ENCODE data around the gene ACP4.
"Not testable (repeated sequence)": the region's sequence is repeated elsewhere in the genome, so short reads cannot be mapped to it uniquely, and the experiment has no call there.

ACP4 gene, protein sequence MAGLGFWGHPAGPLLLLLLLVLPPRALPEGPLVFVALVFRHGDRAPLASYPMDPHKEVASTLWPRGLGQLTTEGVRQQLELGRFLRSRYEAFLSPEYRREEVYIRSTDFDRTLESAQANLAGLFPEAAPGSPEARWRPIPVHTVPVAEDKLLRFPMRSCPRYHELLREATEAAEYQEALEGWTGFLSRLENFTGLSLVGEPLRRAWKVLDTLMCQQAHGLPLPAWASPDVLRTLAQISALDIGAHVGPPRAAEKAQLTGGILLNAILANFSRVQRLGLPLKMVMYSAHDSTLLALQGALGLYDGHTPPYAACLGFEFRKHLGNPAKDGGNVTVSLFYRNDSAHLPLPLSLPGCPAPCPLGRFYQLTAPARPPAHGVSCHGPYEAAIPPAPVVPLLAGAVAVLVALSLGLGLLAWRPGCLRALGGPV
- total RNA-seq: 0 reads per million in 3 donors

DNA sequence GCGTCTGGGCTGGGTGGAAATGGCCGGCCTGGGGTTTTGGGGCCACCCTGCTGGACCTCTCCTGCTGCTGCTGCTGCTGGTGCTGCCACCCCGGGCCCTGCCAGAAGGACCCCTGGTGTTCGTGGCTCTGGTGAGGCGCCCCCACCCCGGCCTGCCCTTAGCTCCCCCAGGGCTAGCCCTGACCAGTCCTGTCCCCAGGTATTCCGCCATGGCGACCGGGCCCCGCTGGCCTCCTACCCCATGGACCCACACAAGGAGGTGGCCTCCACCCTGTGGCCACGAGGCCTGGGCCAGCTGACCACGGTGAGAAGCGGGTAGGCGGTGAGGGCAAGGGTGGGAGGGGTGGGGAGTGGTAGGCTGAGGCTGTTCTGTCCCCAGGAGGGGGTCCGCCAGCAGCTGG lies at the start of gene ACP4:
ACP4 (plus strand) TSS at position 20 of the 400 bp plus-strand sequence; CDS start at position 20, 0 bp downstream.
- H3K36me3 ChIP-seq (ENCODE audit: control insufficient read depth, insufficient read depth, low read length): no peaks in the 10 kb centered on the region
- H3K4me1 ChIP-seq (ENCODE audit: control insufficient read depth, insufficient read depth, low read length, poor library complexity, severe bottlenecking): no peaks in the 10 kb centered on the region
- no peak within 1 kb of the TSS for H3K4me3 ChIP-seq (ENCODE audit: insufficient read depth, low read depth, low read length, poor library complexity, severe bottlenecking)
- DNase-seq: no peak
- H3K27me3 ChIP-seq (replicated peaks; ENCODE audit: control insufficient read depth, insufficient read depth, low read length, poor library complexity, severe bottlenecking): no peaks in the 10 kb centered on the region
- no peaks in the 10 kb centered on the region for H3K9me3 ChIP-seq (ENCODE audit: control insufficient read depth, low read length)
- no peak within 1 kb of the TSS for H3K27ac ChIP-seq (ENCODE audit: insufficient read depth, low read length, poor library complexity, severe bottlenecking)

DNA sequence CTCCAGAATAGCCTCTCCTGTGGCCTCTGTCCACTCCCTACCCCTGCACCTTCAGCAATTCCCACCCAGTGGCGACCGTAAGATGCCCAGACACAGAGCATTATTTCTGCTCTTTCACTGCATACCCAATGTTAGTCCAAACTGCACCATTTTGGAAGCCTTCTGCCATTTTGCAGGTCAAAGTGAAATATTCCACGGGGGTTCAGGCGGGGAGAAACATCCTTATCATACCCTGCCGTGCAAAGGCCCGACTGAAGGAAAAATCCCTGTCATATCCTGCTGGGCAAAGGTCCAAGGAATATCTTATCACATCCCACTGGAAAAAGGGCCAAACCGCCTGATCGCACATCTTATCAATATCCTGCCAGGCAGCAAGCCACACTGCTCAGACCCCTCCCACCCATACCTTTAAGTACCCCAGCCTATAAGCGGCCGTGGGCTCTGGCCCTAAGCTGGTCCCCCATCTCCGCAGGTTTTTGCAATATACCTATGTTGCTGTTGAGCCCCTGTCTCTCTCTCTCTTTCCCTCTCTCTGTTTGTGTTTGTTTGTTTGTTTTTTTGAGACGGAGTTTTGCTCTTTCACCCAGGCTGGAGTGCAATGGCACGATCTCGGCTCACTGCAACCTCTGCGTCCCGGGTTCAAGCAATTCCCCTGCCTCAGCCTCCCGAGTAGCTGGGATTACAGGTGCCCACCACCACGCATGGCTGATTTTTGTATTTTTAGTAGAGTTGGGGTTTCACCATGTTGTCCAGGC lies 48.9 kb upstream of the ACP4 start:
- no peaks in the 10 kb centered on the region for H3K9me3 ChIP-seq (ENCODE audit: control insufficient read depth, low read length)
- no peaks in the 10 kb centered on the region for H3K4me1 ChIP-seq (ENCODE audit: control insufficient read depth, insufficient read depth, low read length, poor library complexity, severe bottlenecking)
- no peak for DNase-seq
- H3K27ac ChIP-seq (ENCODE audit: insufficient read depth, low read length, poor library complexity, severe bottlenecking): no peak overlapping the region
- H3K4me3 ChIP-seq (ENCODE audit: insufficient read depth, low read depth, low read length, poor library complexity, severe bottlenecking): no peak overlapping the region
- no peaks in the 10 kb centered on the region for H3K27me3 ChIP-seq (replicated peaks; ENCODE audit: control insufficient read depth, insufficient read depth, low read length, poor library complexity, severe bottlenecking)
- no peaks in the 10 kb centered on the region for H3K36me3 ChIP-seq (ENCODE audit: control insufficient read depth, insufficient read depth, low read length)

DNA sequence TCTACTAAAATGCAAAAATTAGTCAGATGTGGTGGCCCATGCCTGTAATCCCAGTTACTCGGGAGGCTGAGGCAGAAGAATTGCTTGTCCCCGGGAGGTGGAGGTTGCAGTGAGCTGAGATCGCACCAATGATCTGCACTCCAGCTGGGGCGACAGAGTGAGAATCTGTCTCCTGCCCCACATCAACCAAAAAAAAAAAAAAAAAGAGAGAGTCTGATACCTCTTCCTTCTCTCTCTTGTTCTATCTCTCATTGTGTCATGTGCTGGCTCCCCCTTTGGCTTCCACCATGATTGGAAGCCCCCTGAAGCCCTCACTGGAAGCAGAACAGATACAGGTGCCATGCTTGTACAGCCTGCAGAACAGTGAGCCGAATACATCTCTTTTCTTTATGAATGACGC lies 46.7 kb upstream of the ACP4 start:
- Histone ChIP-seq H3K9me3 (ENCODE audit: control insufficient read depth, low read length) (no peaks in the 10 kb centered on the region), H3K27me3 (replicated peaks; ENCODE audit: control insufficient read depth, insufficient read depth, low read length, poor library complexity, severe bottlenecking) (no peaks in the 10 kb centered on the region), H3K4me3 (ENCODE audit: insufficient read depth, low read depth, low read length, poor library complexity, severe bottlenecking) (no peak overlapping the region), H3K36me3 (ENCODE audit: control insufficient read depth, insufficient read depth, low read length) (no peaks in the 10 kb centered on the region), H3K27ac (ENCODE audit: insufficient read depth, low read length, poor library complexity, severe bottlenecking) (no peak overlapping the region), H3K4me1 (ENCODE audit: control insufficient read depth, insufficient read depth, low read length, poor library complexity, severe bottlenecking) (no peaks in the 10 kb centered on the region)
- DNase-seq: no peak

DNA sequence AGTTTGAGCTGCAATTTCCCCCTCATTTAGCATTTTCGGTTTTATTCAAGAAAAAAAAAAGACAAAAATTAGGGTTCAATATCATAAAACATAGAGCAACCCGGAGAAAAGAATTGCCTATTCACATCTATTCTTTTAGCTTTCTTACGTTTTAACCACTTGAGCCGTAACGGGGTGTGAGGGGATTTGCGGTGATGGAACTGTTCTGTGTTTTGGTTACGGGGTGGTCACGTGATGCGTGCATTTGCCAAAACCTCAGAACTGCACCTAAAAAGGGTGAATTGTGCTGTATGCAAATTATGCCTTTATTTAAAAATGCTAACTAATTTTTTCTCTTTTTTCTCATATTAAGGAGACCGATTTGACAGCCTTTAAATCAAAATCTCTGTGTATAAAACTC lies 45.0 kb upstream of the ACP4 start:
- H3K4me3 ChIP-seq (ENCODE audit: insufficient read depth, low read depth, low read length, poor library complexity, severe bottlenecking): no peak overlapping the region
- DNase-seq: no peak
- H3K36me3 ChIP-seq (ENCODE audit: control insufficient read depth, insufficient read depth, low read length): no peaks in the 10 kb centered on the region
- H3K27me3 ChIP-seq (replicated peaks; ENCODE audit: control insufficient read depth, insufficient read depth, low read length, poor library complexity, severe bottlenecking): no peaks in the 10 kb centered on the region
- H3K4me1 ChIP-seq (ENCODE audit: control insufficient read depth, insufficient read depth, low read length, poor library complexity, severe bottlenecking): no peaks in the 10 kb centered on the region
- H3K27ac ChIP-seq (ENCODE audit: insufficient read depth, low read length, poor library complexity, severe bottlenecking): no peak overlapping the region
- no peaks in the 10 kb centered on the region for H3K9me3 ChIP-seq (ENCODE audit: control insufficient read depth, low read length)

DNA sequence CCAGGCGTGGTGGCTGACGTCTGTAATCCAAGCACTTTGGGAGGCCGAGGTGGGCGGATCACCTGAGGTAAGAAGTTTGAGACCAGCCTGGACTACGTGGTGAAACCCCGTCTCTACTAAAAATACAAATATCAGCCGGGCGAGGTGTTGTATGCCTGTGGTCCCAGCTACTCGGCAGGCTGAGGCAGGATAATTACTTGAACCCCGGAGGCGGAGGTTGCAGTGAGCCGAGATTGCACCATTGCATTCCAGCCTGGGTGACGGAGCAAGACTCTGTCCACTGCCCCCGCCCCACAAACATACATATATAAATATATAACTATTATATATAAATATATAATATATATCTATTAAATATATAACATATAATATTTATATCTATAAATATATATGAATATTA lies 43.1 kb upstream of the ACP4 start:
- H3K4me1 ChIP-seq (ENCODE audit: control insufficient read depth, insufficient read depth, low read length, poor library complexity, severe bottlenecking); H3K27ac ChIP-seq (ENCODE audit: insufficient read depth, low read length, poor library complexity, severe bottlenecking); H3K27me3 ChIP-seq (replicated peaks; ENCODE audit: control insufficient read depth, insufficient read depth, low read length, poor library complexity, severe bottlenecking); H3K4me3 ChIP-seq (ENCODE audit: insufficient read depth, low read depth, low read length, poor library complexity, severe bottlenecking); H3K9me3 ChIP-seq (ENCODE audit: control insufficient read depth, low read length); DNase-seq; H3K36me3 ChIP-seq (ENCODE audit: control insufficient read depth, insufficient read depth, low read length): not testable (repeated sequence)

DNA sequence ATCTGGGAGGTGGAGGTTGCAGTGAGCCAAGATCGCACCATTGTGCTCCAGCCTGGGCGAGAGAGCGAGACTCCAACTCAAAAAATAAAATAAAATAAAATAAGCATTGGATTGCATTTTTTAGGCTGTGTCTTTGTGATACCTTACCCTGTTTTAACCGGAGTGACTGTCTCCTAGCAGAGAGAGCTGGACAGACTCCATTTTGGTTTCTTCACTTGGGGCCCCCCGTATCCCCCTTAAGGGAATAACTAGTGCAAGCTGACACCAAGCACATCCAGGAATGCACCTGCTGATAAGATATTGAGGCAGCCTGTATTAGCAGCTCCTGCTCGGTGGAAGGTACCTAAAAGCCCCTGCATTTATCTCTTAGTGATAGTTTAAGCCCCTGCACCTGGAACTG lies 40.7 kb upstream of the ACP4 start:
- no peak for DNase-seq
- no peaks in the 10 kb centered on the region for H3K4me1 ChIP-seq (ENCODE audit: control insufficient read depth, insufficient read depth, low read length, poor library complexity, severe bottlenecking)
- no peak overlapping the region for H3K4me3 ChIP-seq (ENCODE audit: insufficient read depth, low read depth, low read length, poor library complexity, severe bottlenecking)
- H3K27me3 ChIP-seq (replicated peaks; ENCODE audit: control insufficient read depth, insufficient read depth, low read length, poor library complexity, severe bottlenecking): no peaks in the 10 kb centered on the region
- H3K36me3 ChIP-seq (ENCODE audit: control insufficient read depth, insufficient read depth, low read length): no peaks in the 10 kb centered on the region
- no peak overlapping the region for H3K27ac ChIP-seq (ENCODE audit: insufficient read depth, low read length, poor library complexity, severe bottlenecking)
- H3K9me3 ChIP-seq (ENCODE audit: control insufficient read depth, low read length): no peaks in the 10 kb centered on the region

DNA sequence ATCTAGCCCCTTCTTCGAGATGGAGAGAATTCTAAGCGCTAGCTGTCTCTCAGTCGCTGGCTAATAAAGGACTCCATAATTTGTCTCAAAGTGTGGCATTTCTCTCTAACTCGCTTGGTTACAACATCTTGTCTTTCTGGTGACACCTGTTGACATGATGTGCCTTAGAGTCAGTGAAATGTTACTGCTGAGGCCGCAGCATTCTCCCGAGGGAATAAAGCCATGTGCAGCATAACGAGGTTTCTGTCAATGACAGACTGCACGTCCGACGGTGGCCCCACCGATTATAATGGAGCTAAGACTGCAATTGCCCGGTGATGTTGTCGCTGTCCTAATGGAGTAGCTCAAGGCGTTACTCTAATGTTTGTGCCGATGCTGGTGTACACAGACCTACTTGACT lies 40.2 kb upstream of the ACP4 start:
- no peaks in the 10 kb centered on the region for H3K27me3 ChIP-seq (replicated peaks; ENCODE audit: control insufficient read depth, insufficient read depth, low read length, poor library complexity, severe bottlenecking)
- no peak for DNase-seq

DNA sequence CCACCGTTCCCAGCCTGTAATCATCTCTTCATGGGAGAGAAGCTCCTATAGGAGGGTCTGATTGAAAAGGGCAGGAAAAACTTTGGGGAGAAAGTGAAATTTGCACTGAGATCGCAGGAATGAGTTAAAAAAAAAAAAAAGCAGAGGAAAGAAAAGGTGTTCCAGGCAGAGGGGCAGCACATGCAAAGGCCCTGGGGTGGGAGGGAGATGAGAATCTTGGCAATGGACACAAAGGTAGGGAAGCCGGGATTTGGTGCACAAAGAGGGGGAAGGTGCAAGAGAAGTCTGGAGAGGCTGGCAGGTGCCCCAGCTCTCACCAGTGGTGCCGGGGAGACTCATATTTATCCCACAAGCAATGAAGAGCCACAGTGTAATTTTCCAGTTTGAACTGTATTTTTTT lies 36.3 kb upstream of the ACP4 start:
- Histone ChIP-seq H3K4me3 (ENCODE audit: insufficient read depth, low read depth, low read length, poor library complexity, severe bottlenecking) (no peak overlapping the region), H3K27ac (ENCODE audit: insufficient read depth, low read length, poor library complexity, severe bottlenecking) (no peak overlapping the region), H3K36me3 (ENCODE audit: control insufficient read depth, insufficient read depth, low read length) (no peaks in the 10 kb centered on the region), H3K4me1 (ENCODE audit: control insufficient read depth, insufficient read depth, low read length, poor library complexity, severe bottlenecking) (no peaks in the 10 kb centered on the region), H3K9me3 (ENCODE audit: control insufficient read depth, low read length) (no peaks in the 10 kb centered on the region), H3K27me3 (replicated peaks; ENCODE audit: control insufficient read depth, insufficient read depth, low read length, poor library complexity, severe bottlenecking) (no peaks in the 10 kb centered on the region)
- DNase-seq: no peak

More for the DNA sequence above, 40.2 kb upstream of the ACP4 start:
- H3K27ac ChIP-seq (ENCODE audit: insufficient read depth, low read length, poor library complexity, severe bottlenecking): no peak overlapping the region
- no peak overlapping the region for H3K4me3 ChIP-seq (ENCODE audit: insufficient read depth, low read depth, low read length, poor library complexity, severe bottlenecking)
- no peaks in the 10 kb centered on the region for H3K4me1 ChIP-seq (ENCODE audit: control insufficient read depth, insufficient read depth, low read length, poor library complexity, severe bottlenecking)
- H3K9me3 ChIP-seq (ENCODE audit: control insufficient read depth, low read length): no peaks in the 10 kb centered on the region
- H3K36me3 ChIP-seq (ENCODE audit: control insufficient read depth, insufficient read depth, low read length): no peaks in the 10 kb centered on the region

DNA sequence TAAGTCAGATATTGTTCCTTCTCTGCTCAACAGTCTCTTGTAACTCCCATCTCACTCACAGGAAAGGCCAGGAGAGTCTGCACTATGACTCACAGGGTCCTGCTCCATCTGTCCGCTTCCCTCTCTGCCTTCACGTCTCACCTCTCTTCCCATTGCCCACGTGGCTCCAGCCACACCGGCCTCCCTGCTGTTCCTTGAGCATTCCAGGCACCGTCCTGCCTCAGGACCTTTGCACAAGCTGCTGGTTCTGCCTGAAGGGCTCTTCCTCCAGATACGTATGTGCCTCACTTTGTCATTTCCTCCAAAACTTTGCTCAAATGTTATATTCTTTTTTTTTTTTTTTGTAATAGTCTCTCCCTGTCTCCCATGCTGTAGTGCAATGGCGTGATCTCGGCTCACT lies 34.0 kb upstream of the ACP4 start:
- not testable (repeated sequence) for H3K36me3 ChIP-seq (ENCODE audit: control insufficient read depth, insufficient read depth, low read length); H3K4me3 ChIP-seq (ENCODE audit: insufficient read depth, low read depth, low read length, poor library complexity, severe bottlenecking); H3K27me3 ChIP-seq (replicated peaks; ENCODE audit: control insufficient read depth, insufficient read depth, low read length, poor library complexity, severe bottlenecking); H3K27ac ChIP-seq (ENCODE audit: insufficient read depth, low read length, poor library complexity, severe bottlenecking); H3K4me1 ChIP-seq (ENCODE audit: control insufficient read depth, insufficient read depth, low read length, poor library complexity, severe bottlenecking); H3K9me3 ChIP-seq (ENCODE audit: control insufficient read depth, low read length); DNase-seq

DNA sequence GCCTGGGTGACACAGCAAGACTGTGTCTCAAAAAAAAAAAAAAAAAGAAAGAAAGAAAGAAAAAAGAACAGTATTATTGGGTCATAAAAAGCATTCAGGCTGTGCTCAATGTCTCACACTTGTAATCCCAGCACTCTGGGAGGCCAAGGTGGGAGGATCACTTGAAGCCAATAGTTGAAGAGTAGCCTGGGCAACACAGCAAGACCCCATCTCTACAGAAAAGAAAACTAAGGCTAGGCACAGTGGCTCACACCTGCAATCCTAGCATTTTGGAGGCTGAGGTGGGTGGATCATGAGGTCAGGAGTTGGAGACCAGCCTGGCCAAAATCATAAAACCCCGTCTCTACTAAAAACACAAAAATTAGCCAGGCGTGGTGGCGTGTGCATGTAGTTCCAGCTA lies 32.6 kb upstream of the ACP4 start:
- not testable (repeated sequence) for H3K27me3 ChIP-seq (replicated peaks; ENCODE audit: control insufficient read depth, insufficient read depth, low read length, poor library complexity, severe bottlenecking); H3K4me1 ChIP-seq (ENCODE audit: control insufficient read depth, insufficient read depth, low read length, poor library complexity, severe bottlenecking); H3K36me3 ChIP-seq (ENCODE audit: control insufficient read depth, insufficient read depth, low read length); H3K27ac ChIP-seq (ENCODE audit: insufficient read depth, low read length, poor library complexity, severe bottlenecking); H3K9me3 ChIP-seq (ENCODE audit: control insufficient read depth, low read length); H3K4me3 ChIP-seq (ENCODE audit: insufficient read depth, low read depth, low read length, poor library complexity, severe bottlenecking); DNase-seq

All from effector memory CD4-positive, alpha-beta T cell (primary cell).